T-helper 1 cell treated with Interleukin-12 subunit alpha and Interleukin-12 subunit beta and Interleukin-4 antibody, amounts not matched to agents 30 μg/mL and 1 μg/mL, for 36 hours (primary cell): ENCODE measurements around the gene TMEM267.
A peak's percentile ranks its signal among the peaks of the same experiment; 100 is the strongest.
"Not testable (repeated sequence)": the region's sequence is repeated elsewhere in the genome, so short reads cannot be mapped to it uniquely, and the experiment has no call there.

Experiments
- H3K27ac Mint-ChIP-seq: one replicate; pipeline ENCODE4 v1.8.0; 2021; ENCODE audit warnings: mild to moderate bottlenecking, mixed read lengths
- H3K27me3 Mint-ChIP-seq: one replicate; pipeline ENCODE4 v1.8.0; 2021; ENCODE audit warnings: low read depth, mixed read lengths
- H3K36me3 Mint-ChIP-seq: one replicate; pipeline ENCODE4 v1.8.0; 2021; ENCODE audit warnings: low read depth, mixed read lengths
- H3K4me1 Mint-ChIP-seq: one replicate; pipeline ENCODE4 v1.8.0; 2021; ENCODE audit warnings: low read depth, mixed read lengths
- H3K4me3 Mint-ChIP-seq: one replicate; pipeline ENCODE4 v1.8.0; 2021; ENCODE audit warnings: mild to moderate bottlenecking, moderate library complexity, mixed read lengths
- H3K9me3 Mint-ChIP-seq: one replicate; pipeline ENCODE4 v1.8.0; 2021; ENCODE audit warnings: mixed read lengths

The TMEM267 gene

DNA sequence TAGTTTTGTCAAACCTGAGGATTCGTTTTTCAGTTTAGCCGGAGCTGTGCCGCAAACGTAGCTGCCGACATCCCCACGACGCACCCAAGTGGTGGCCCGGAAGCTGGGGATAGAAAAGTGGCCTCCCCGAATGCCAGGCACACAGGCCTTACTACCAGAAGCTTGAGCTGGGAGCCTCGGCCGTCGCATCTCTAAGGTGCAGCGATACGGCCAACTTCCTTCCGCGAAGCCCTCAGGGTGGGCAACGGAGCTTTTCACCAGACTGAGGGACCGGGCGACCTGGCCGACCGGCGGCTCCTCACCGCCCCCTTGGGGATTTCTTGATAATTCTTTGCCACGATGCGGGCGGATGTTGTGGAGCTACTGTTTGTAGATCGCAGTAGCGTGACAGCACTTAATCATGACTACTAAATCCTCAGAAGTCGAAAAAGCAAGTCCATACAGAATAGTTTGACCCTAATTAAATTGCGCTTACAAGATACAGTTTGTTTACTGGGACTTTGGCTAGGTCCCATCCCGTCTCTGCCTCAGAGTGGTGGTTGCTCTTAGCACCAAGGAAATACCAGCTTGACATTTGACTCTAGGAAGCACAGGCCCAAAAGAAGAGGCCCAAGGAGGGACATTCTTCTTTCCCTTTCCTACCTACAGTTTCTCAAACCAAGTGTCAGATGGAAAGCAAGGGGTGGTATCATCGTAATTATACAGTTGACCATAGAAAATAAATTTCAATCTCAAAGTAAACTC lies 613 bp upstream of the TMEM267 start:
- no peaks in the 10 kb centered on the region for H3K9me3 Mint-ChIP-seq
- peaks cover 8% of the 10 kb centered on the region for H3K36me3 Mint-ChIP-seq
- no peaks in the 10 kb centered on the region for H3K27me3 Mint-ChIP-seq
- H3K4me1 Mint-ChIP-seq: peaks cover 31% of the 10 kb centered on the region
- peak overlapping the region; percentile 95 for H3K4me3 Mint-ChIP-seq
- H3K27ac Mint-ChIP-seq: peak overlapping the region; percentile 100

DNA sequence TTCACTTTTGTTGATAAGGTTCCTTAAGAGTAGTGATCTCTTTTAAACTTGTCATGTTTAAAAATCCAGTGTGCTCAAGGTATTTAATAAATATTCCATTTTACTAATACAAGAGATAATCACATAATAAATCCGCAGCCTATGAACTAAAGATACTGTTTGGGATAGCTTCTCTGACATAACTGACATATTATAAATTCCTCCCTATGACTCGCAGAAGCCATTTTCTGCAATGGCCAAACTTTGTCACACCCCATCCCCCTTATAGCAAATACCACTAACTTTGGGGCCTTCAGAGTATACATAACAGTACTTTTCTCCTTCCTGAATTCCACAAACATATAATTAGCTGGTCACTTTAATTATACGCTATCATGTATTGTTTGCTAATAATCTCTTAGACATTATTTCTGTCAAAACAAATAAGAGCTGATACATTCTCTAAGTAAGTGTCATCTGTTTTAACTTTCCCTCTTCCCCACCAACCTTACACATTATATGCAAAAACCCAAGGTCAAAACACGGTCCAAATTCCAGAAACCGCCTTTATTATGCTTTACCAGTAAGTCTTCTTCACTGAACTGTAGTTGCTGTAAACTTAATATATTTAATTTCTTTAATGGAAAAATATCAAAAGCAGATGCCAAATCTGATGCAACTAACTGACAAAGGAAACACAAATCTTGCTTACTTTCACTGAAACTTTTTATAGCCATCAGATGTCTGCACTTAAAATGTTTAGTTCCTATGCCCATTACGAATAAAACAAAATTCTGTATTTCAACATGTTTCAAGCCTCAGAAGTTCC lies 971 bp downstream of the TMEM267 start:
- H3K27ac Mint-ChIP-seq: peak overlapping the region; percentile 100
- H3K4me1 Mint-ChIP-seq: peaks cover 31% of the 10 kb centered on the region
- H3K27me3 Mint-ChIP-seq: no peaks in the 10 kb centered on the region
- peak overlapping the region; percentile 95 for H3K4me3 Mint-ChIP-seq
- no peaks in the 10 kb centered on the region for H3K9me3 Mint-ChIP-seq
- peaks cover 6% of the 10 kb centered on the region for H3K36me3 Mint-ChIP-seq

DNA sequence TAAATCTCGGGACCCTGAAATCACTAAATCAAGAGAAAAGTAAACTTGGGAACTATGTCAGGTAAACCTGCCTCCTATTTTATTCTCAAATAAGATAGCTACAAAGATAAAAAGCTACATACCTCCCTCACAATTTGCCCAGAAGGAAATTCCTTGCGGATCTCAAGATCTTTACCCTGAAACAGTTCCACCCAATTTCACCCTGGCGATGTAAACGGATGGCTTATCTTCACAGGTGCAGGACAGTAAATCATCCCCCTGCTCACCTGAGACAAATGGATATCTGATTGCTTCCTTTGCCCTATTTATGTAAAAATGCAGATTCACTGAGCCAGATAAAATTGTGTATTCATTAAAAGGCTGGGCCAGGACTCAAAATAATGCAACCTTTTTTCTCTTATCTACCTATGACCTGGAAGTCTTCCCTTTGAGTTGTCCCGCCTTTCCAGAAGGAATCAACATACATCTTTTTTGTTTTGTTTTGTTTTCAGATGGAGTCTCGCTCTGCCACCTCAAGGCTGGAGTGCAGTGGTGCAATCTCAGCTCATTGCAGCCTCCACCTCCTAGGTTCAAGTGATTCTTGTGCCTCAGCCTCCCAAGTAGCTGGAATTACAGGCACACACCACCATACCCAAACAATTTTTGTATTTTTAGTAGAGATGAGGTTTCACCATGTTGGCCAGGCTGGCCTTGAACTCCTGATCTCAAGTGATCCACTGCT lies 13.8 kb downstream of the TMEM267 start:
- Mint-ChIP-seq H3K36me3 (peaks cover 68% of the 10 kb centered on the region), H3K4me3 (no peak overlapping the region), H3K27me3 (no peaks in the 10 kb centered on the region)

DNA sequence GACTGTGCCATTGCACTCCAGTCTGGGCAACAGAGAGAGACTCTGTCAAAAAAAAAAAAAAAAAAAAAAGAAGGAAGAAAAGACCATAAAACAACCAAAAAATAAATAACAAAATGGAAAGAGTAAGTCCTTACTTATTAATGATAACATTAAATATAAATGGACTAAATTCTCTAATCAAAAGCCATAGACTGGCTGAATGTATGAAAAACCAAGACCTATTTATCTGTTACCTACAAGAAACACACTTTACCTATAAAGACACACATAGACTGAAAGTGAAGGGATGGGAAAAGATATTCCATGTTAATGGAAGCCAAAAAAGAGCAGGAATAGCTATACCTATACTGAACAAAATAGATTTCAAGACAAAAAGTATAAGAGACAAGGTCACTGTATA lies 16.6 kb downstream of the TMEM267 start:
- H3K36me3 Mint-ChIP-seq: peaks cover 67% of the 10 kb centered on the region
- peaks cover 44% of the 10 kb centered on the region for H3K9me3 Mint-ChIP-seq
- H3K4me1 Mint-ChIP-seq: no peaks in the 10 kb centered on the region

More for the DNA sequence above, 13.8 kb downstream of the TMEM267 start:
- no peak overlapping the region for H3K27ac Mint-ChIP-seq
- peaks cover 1% of the 10 kb centered on the region for H3K4me1 Mint-ChIP-seq
- H3K9me3 Mint-ChIP-seq: peaks cover 50% of the 10 kb centered on the region

DNA sequence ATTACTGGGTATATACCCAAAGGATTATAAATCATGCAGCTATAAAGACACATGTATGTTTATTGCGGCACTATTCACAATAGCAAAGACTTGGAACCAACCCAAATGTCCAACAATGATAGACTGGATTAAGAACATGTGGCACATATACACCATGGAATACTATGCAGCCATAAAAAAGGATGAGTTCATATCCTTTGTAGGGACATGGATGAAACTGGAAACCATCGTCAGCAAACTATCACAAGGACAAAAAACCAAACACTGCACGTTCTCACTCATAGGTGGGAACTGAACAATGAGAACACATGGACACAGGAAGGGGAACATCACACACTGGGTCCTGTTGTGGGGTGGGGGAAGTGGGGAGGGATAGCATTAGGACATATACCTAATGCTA lies 18.2 kb downstream of the TMEM267 start:
- Mint-ChIP-seq H3K9me3 (peaks cover 30% of the 10 kb centered on the region), H3K36me3 (peaks cover 59% of the 10 kb centered on the region)
- H3K4me3 Mint-ChIP-seq, H3K27ac Mint-ChIP-seq, H3K27me3 Mint-ChIP-seq, H3K4me1 Mint-ChIP-seq: not testable (repeated sequence)

More for the DNA sequence above, 16.6 kb downstream of the TMEM267 start:
- Mint-ChIP-seq H3K4me3 (no peak overlapping the region), H3K27me3 (no peaks in the 10 kb centered on the region), H3K27ac (no peak overlapping the region)

DNA sequence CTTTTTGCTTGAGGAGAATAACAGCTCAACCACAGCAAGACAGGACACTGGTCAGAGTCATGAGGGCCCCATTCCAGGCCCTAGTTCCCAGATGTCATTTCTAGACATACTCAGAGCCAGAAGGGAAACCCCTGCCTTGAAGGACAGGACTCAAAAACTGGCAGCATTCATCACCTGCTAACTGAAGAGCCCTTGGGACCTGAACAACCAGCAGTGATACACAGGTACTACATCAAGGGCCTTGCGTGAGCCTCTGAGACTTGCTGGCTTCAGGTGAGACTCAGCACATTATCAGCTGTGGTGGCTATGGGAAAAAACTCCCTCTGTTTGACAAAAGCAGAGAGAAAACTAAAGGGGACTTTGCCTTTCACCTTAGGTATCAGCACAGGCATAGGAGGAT lies 22.6 kb downstream of the TMEM267 start:
- Mint-ChIP-seq H3K27me3 (no peaks in the 10 kb centered on the region), H3K4me1 (no peaks in the 10 kb centered on the region), H3K27ac (no peak overlapping the region), H3K4me3 (no peak overlapping the region), H3K9me3 (peaks cover 23% of the 10 kb centered on the region), H3K36me3 (peaks cover 47% of the 10 kb centered on the region)

DNA sequence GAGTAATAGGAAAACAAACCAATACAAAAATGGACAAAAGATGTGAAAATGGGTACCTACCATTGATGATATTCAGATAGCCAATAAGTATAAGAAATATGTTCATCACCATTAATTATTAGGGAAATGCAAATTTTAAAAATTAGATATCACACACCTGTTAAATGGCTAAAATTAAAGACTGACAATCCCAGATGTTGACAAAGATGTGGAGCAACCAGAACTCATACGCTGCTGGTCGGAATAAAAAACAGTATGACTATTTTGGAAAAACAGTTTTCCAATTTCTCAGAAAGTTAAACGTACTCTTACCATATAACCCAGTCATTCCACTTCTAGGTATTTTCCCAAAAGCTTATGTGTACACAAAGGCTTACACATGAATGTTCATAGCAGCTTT lies 27.1 kb downstream of the TMEM267 start:
- H3K27ac Mint-ChIP-seq: no peak overlapping the region

DNA sequence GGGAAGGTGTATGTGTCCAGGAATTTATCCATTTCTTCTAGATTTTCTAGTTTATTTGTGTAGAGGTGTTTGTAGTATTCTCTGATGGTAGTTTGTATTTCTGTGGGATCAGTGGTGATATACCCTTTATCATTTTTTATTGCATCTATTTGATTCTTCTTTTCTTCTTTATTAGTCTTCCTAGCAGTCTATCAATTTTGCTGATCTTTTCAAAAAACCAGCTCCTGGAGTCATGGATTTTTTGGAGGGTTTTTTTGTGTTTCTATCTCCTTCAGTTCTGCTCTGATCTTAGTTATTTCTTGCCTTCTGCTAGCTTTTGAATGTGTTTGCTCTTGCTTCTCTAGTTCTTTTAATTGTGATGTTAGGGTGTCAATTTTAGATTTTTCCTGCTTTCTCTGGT lies 42.1 kb downstream of the TMEM267 start:
- not testable (repeated sequence) for H3K4me3 Mint-ChIP-seq, H3K27me3 Mint-ChIP-seq, H3K27ac Mint-ChIP-seq, H3K4me1 Mint-ChIP-seq
- H3K9me3 Mint-ChIP-seq: peaks cover 40% of the 10 kb centered on the region
- peaks cover 26% of the 10 kb centered on the region for H3K36me3 Mint-ChIP-seq

More for the DNA sequence above, 27.1 kb downstream of the TMEM267 start:
- H3K4me3 Mint-ChIP-seq: no peak overlapping the region
- H3K4me1 Mint-ChIP-seq: no peaks in the 10 kb centered on the region
- H3K9me3 Mint-ChIP-seq: peaks cover 20% of the 10 kb centered on the region
- H3K27me3 Mint-ChIP-seq: no peaks in the 10 kb centered on the region
- H3K36me3 Mint-ChIP-seq: peaks cover 44% of the 10 kb centered on the region

DNA sequence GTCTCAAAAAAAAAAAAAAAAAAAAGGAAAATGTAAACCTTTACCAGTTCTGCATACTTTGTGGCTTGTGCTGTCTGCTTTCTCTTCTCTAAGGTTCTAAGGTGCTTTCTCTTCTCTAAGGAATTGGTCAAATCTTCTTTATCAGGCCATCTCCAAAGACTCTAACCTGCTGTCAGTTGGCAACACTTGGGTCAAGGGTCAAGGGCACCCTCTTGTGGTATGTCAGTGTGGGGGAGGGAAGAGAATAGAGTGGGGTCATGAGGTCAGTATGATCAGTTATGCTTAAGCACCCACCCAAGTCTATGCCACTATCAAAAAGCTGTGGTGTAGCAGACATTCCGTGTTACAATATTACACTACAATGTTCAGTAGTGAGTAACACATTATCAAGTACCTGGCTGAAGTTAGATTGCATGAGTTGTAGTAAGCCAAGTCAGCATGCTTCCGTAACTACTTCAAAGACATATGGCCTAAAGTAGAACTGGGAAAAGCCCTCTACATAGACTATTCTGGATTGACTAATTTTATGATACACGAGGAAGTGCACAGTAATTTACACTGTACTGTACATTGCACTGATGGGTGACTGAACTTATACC lies 46.5 kb downstream of the TMEM267 start:
- peaks cover 21% of the 10 kb centered on the region for H3K9me3 Mint-ChIP-seq
- H3K27ac Mint-ChIP-seq: no peak overlapping the region
- H3K4me3 Mint-ChIP-seq: no peak overlapping the region
- peaks cover 4% of the 10 kb centered on the region for H3K36me3 Mint-ChIP-seq
- no peaks in the 10 kb centered on the region for H3K4me1 Mint-ChIP-seq
- H3K27me3 Mint-ChIP-seq: no peaks in the 10 kb centered on the region

DNA sequence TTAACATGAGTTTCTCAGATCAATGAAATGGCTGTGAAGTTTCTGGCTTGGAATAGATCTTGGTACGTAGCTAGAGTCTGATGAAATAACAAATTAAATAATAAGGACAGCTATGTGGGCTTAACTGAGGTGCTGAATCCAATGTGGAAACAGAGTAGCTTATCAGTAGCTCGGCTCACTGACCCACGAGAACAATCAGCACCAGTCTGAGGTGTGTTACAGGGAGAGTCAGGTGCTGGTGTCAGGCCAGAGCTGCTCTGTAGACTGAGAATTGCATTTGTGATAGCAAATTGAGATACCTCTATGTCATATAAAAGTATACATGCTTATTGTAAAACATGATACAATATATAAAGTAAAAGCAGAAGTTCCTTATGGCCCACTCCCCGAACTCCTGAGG lies 50.3 kb downstream of the TMEM267 start:
- H3K4me3 Mint-ChIP-seq: no peak overlapping the region
- H3K9me3 Mint-ChIP-seq: peaks cover 6% of the 10 kb centered on the region
- no peaks in the 10 kb centered on the region for H3K4me1 Mint-ChIP-seq
- no peaks in the 10 kb centered on the region for H3K36me3 Mint-ChIP-seq
- H3K27ac Mint-ChIP-seq: no peak overlapping the region
- H3K27me3 Mint-ChIP-seq: no peaks in the 10 kb centered on the region

DNA sequence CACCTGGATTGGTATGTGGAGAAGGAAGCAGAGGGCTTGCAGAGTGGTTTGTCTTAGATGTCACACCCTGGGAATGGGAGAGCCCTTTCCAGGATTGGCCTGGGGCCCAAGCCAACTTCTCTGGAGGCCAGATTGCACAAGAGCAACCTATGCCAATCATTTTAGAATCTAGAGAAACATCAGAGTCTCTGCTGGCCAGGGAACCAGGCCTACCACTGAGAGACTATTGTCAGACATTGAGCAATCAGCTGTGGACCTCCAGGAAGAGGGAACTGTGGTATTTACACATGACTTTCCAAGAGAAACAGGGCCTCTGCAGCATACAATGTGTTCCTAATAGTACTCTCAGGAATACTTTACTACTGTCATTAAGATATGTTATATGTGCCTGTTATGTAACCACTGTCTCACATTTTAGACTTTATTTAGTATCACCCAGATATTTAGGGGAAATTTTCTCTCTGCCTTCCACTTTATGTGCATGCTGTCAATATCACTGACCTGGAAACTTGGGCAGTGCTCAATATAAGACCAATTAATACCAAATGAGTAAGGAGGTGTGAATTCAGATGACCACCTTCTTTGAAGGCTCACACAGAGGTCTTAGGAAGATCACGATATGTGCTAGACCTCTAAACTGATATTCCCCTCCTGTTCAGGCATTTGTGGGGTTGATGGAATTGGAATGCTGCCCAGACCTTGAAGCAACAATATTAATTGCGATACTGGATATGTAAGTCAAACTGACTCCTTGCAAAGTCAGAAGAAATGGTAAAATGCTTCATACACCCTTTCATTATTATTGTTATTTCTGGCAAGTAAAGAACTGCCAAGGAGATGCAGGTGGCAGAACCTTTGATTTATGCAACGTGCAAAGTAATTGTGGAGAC lies 50.9 kb downstream of the TMEM267 start:
- Mint-ChIP-seq H3K4me1 (no peaks in the 10 kb centered on the region), H3K4me3 (no peak overlapping the region), H3K9me3 (no peaks in the 10 kb centered on the region), H3K36me3 (no peaks in the 10 kb centered on the region), H3K27me3 (no peaks in the 10 kb centered on the region), H3K27ac (no peak overlapping the region)

DNA sequence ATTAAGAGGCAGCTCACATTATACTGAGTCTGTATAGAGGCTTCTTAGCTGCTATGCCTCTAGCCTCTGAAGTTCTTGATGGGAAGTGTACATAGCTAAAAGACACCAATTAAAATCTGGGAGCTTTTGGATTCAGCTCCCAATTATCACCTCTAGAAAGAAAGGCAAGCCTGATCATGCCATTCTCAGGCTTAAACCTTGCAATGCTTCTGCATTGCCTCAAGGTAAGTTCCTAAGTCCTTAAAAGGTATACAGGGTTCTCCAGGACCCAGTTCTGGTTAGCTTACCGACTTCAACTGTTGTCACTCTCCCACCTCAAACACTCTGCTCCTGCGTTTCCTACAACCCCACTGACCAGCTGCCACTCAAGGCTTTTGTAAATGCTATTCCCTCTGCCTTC lies 54.0 kb downstream of the TMEM267 start:
- Mint-ChIP-seq H3K27ac (no peak overlapping the region), H3K4me3 (no peak overlapping the region), H3K27me3 (no peaks in the 10 kb centered on the region), H3K36me3 (no peaks in the 10 kb centered on the region), H3K4me1 (no peaks in the 10 kb centered on the region), H3K9me3 (no peaks in the 10 kb centered on the region)

DNA sequence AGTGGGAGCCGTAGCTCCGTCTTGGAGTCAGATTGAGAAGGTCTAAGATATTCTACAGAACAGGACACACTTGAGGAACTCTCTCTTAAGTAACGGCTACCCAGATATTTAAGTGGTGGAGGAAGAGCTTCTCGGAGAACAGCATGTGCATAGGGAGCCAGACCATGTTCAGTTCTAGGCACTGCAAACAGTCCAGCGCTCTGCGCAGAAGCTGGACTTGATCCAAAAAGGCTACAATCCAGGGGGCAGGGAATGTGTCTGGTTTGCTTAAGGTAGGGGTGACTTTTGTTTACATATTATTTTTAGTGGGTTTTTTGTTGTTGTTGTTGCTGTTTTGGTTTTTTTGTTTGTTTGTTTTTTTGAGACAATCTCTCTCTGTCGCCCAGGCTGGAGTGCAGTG lies 54.6 kb downstream of the TMEM267 start:
- H3K9me3 Mint-ChIP-seq: no peaks in the 10 kb centered on the region
- no peaks in the 10 kb centered on the region for H3K36me3 Mint-ChIP-seq
- no peaks in the 10 kb centered on the region for H3K4me1 Mint-ChIP-seq
- H3K27me3 Mint-ChIP-seq: no peaks in the 10 kb centered on the region
- no peak overlapping the region for H3K27ac Mint-ChIP-seq
- H3K4me3 Mint-ChIP-seq: no peak overlapping the region

DNA sequence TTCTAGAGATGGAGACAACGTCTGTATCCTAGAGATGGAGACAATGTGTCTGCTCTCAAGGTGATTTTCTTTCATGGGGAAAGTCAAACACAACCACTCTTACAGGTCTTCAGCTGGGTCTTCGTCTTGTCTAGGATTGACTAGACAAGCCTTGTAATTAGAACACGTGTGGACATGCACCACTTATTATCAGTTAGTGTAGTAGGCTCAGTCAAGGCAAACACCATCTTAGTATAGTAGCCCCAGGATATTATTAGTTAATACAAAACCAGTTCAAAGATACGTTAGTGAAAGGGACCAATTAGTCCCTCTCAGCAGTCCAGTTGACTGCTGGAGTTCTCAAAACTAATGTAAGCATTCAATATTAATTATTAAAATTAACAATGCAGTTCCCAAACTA lies 56.4 kb downstream of the TMEM267 start:
- no peaks in the 10 kb centered on the region for H3K9me3 Mint-ChIP-seq
- H3K36me3 Mint-ChIP-seq: no peaks in the 10 kb centered on the region
- H3K4me1 Mint-ChIP-seq: no peaks in the 10 kb centered on the region

More for the DNA sequence above, 56.4 kb downstream of the TMEM267 start:
- no peak overlapping the region for H3K27ac Mint-ChIP-seq
- H3K4me3 Mint-ChIP-seq: no peak overlapping the region
- H3K27me3 Mint-ChIP-seq: no peaks in the 10 kb centered on the region
